Heart right ventricle (tissue), 16 donors: ENCODE results near the gene ZNF764. TPM values are rescaled to one million over a fixed set of nuclear protein-coding genes. Genes with fewer than 3 reads are reported as not detected.

Experiments used
- ATAC-seq, 8 donors: fragments of 200-7000 bp; cut with Tn5 transposase; one replicate each; pipeline ENCODE4 v1.9.1; 2020; ENCODE audit warnings: mild to moderate bottlenecking in 8 of 8, moderate library complexity in 8 of 8, moderate number of reproducible peaks in 1 of 8
- DNase-seq, 2 donors: peaks; one replicate each; pipeline ENCODE4 v3.0.0-alpha.2; 2020
- H3K27ac ChIP-seq, 10 donors: fragments of 200-600 bp; sonication (generic) in 2 of 10; one replicate each; pipeline versions ENCODE4 v1.5.0 to v1.8.0; 2020 to 2022; ENCODE audit warnings: mild to moderate bottlenecking in 3 of 10
- H3K27me3 ChIP-seq, 7 donors: fragments of 200-600 bp; one replicate each; pipeline ENCODE4 v1.8.0; 2021 to 2022; ENCODE audit warnings: mild to moderate bottlenecking in 2 of 7
- H3K36me3 ChIP-seq, 9 donors: fragments of 200-600 bp; sonication (generic) in 1 of 9; one replicate each; pipeline versions ENCODE4 v1.5.0 to v1.8.0; 2020 to 2022; ENCODE audit warnings: mild to moderate bottlenecking in 2 of 9
- H3K4me1 ChIP-seq, 9 donors: fragments of 200-600 bp; sonication (generic) in 1 of 9; one replicate each; pipeline versions ENCODE4 v1.5.0 to v1.8.0; 2020 to 2022; ENCODE audit warnings: mild to moderate bottlenecking in 4 of 9
- H3K4me3 ChIP-seq, 10 donors: fragments of 200-600 bp; sonication (generic) in 2 of 10; one replicate each; pipeline versions ENCODE4 v1.5.0 to v1.8.0; 2020 to 2022; ENCODE audit warnings: mild to moderate bottlenecking in 7 of 10, moderate library complexity in 2 of 10
- H3K9me3 ChIP-seq, 11 donors: fragments of 200-600 bp in 10 of 11; sonication (generic) in 2 of 11; one replicate each; pipeline versions ENCODE4 v1.5.0 to v1.8.0; 2013 to 2022; ENCODE audit warnings: mild to moderate bottlenecking in 2 of 11, control low read depth in 1 of 11, moderate library complexity in 1 of 11
- WGBS, 2 donors: extraction: QIAGEN DNeasy Blood & Tissue Kit; methylation state at CpG; one replicate each; pipeline ENCODE4 v1.1.7; 2013; ENCODE audit warnings: inconsistent platforms in 1 of 2; 5-methylcytosine and 5-hydroxymethylcytosine counted together
- intact Hi-C, 10 donors: fragments of 100-400 bp; cut with DNase I; formaldehyde crosslinking; loops; one replicate each; pipeline versions ENCODE4 v1.11.1 to v1.14.2; 2022
- polyA plus RNA-seq, 2 donors: library from polyadenylated mRNA; stranded (reverse); fragments of 200-250 nt; gene quantifications; one replicate each; pipeline ENCODE4 v1.2.3, GENCODE V29; 2013
- total RNA-seq, 10 donors: library from RNA; stranded (reverse); fragmentation: NEBNext Ultra II Directional in 3 of 10; extraction: Animal tissue kit (Norgen Biotek cat#: 25700) in 3 of 10; gene quantifications; one replicate each; pipeline versions ENCODE4 v1.2.1 to v1.2.4, GENCODE V29; 2021 to 2023
- TF ChIP-seq, protein P1 (sequence below), 9 donors: fragments of 200-600 bp; sonication (generic) in 2 of 9; IDR thresholded peaks; one replicate each; pipeline versions ENCODE4 v1.5.0 to v1.8.0; 2021 to 2022; ENCODE audit warnings: antibody characterized with exemption in 9 of 9, mild to moderate bottlenecking in 5 of 9, moderate library complexity in 1 of 9
- donor health status: Arrhythmogenic right ventricular cardiomyopathy.
- donor health status: ischemic (EF 13 %, LVEDD 7.1; RV severe dilation, severe dysfunction).
- donor health status: healthy with polysubstance abuse.
- donor health status: DM: no; HTN: yes; CAD: no.
- donor health status: DM: no; HTN: no; CAD: no.
- donor health status: ischemic (EF 25% LVEDD 6.9; RV normal size, moderate dysfunction).
- donor health status: ischemic (EF 25% LVEDD 5.7; RV mildly dilated, moderate dysfunction).
- donor health status: healthy.
- donor health status: DM: yes; HTN: yes; CAD: no.
- donor health status: Ischemic cardiomyopathy.
- donor health status: ischemic (EF 35%, LVEDD 5.7; RV mildly dilated, moderate dysfunction).
- donor health status: nonischemic (EF 11% LVEDD 7.7; RV severe dilation, severe dysfunction).
- donor health status: DM: yes; HTN: yes; CAD: no.
- donor health status: PGD.
- donor health status: ischemic (EF 29% LVEDD 5.4; RV normal size, mild dysfunction).
- donor health status: nonischemic (EF 23%, LVEDD 6.1; RV moderate dilation, normal function).

The ZNF764 gene
- total and polyA plus RNA-seq, 12 donors, result 5.6 to 15.3 (median 10.3) TPM

DNA sequence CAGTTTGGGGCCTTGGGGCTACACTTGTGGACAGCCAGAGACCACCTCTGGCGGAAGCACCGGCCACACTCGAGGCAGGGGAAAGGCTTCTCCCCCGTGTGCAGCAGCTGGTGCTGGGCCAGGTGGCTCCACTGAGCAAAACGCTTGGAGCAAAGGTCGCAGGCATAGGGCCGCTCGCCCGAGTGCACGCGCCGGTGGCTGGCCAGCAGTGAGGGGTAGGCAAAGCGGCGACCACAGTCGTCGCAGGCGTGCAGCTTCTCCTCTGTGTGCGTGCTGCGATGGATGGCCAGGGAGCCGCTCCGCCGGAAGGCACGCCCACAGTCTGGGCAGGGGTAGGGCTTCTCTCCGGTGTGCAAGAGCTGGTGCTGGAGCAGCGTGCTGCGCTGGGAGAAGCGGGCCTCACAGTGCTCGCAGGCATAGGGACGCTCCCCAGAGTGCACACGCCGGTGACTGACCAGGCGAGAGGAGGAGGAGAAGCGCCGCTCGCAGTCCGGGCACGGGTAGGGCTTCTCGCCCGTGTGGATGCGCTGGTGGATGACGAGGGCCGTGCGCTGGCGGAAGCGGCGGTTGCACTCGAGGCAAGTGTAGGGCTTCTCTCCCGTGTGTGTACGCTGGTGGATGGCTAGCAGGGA is 46.3 kb upstream of the ZNF764 start:
- Histone ChIP-seq H3K27ac (peak overlapping the region in 6 of 10 donors; percentile 48 to 77 (median 56)), H3K9me3 (peaks cover 0 to 7% (median 0%) of the 10 kb centered on the region in 11 donors), H3K36me3 (peaks cover 0 to 67% (median 28%) of the 10 kb centered on the region in 9 donors), H3K27me3 (no peaks in the 10 kb centered on the region), H3K4me1 (peaks cover 3 to 56% (median 26%) of the 10 kb centered on the region in 9 donors), H3K4me3 (no peak overlapping the region)
- WGBS, 2 donors, result 94 to 95% methylated on average over 49 of the region's 49 CpGs
- peak in 4 of 8 donors; percentile 7 to 68 (median 8) for ATAC-seq
- DNase-seq, result no peak
- intact Hi-C loops, result loop anchor here in 2 of 10 donors (10.0 kb wide), 1 partner anchor 160 kb away; the partner anchor contains the start of gene SEPHS2 (in 2 of the 2)
- TF ChIP-seq, protein P1, sequence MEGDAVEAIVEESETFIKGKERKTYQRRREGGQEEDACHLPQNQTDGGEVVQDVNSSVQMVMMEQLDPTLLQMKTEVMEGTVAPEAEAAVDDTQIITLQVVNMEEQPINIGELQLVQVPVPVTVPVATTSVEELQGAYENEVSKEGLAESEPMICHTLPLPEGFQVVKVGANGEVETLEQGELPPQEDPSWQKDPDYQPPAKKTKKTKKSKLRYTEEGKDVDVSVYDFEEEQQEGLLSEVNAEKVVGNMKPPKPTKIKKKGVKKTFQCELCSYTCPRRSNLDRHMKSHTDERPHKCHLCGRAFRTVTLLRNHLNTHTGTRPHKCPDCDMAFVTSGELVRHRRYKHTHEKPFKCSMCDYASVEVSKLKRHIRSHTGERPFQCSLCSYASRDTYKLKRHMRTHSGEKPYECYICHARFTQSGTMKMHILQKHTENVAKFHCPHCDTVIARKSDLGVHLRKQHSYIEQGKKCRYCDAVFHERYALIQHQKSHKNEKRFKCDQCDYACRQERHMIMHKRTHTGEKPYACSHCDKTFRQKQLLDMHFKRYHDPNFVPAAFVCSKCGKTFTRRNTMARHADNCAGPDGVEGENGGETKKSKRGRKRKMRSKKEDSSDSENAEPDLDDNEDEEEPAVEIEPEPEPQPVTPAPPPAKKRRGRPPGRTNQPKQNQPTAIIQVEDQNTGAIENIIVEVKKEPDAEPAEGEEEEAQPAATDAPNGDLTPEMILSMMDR (IDR thresholded peaks at IDR 0.05), result no peak

DNA sequence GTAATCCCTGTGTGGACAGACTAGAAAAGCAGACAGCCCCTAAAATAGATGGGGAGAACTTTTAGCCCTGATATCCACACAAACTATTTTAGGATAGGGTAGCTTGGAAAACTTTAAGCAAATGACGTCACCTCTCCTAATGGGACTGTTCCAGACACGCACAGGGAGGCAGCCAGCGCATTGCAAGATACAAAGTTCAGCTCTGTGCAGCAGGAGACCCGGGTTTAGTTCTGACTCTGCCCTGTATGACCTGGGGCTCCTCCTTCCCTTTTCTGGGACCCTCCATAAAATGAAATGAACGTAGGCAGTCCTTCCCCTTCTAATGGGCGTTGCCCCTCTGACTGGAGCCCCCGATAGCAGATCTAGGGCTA is 45.8 kb upstream of the ZNF764 start:
- WGBS, 2 donors, result 77 to 80% methylated on average over 7 of the region's 7 CpGs
- Histone ChIP-seq H3K27ac (peak overlapping the region in 6 of 10 donors; percentile 2 to 77 (median 56)), H3K4me3 (no peak overlapping the region), H3K9me3 (peaks cover 0 to 7% (median 0%) of the 10 kb centered on the region in 11 donors), H3K4me1 (peaks cover 3 to 51% (median 21%) of the 10 kb centered on the region in 9 donors), H3K36me3 (peaks cover 0 to 67% (median 28%) of the 10 kb centered on the region in 9 donors), H3K27me3 (no peaks in the 10 kb centered on the region)
- intact Hi-C loops, result loop anchor here in 2 of 10 donors (10.0 kb wide), 1 partner anchor 159 kb away; the partner anchor contains the start of gene SEPHS2 (in 2 of the 2)
- DNase-seq (no peak), ATAC-seq (peak in 7 of 8 donors; percentile 49 to 81 (median 71))
- TF ChIP-seq, protein P1 (IDR thresholded peaks at IDR 0.05), result no peak

DNA sequence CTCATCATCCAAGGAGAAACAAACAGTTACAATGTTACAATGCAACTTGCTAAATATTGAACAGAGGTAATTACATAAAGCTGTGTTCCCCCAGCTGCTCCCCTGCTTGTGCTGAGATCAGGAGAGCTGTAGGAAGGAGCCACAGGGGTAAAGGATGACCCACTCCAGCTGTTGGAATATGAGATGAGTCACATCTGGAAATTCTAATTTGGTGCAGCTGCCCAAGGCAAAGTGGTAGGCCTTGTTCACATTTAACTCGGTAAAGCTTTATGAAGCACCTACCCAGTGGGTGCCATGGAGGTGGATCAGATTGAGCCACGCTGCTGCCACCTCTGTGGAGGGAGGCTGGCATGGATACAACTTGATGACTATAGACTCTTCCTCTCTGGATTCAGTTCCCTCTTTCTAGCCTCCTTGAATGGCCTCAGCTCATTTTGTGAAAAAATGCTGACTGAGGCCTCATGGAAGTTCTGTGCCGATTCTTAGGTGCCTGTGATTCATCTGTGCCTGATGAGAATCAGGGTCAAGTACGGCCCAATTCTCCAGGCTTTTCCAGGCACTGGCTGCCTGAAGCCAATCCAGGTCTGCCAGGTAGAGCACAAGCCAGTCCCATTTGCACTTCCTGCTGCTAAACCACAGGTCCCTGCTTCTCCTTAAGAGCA is 44.6 kb upstream of the ZNF764 start:
- TF ChIP-seq, protein P1 (IDR thresholded peaks at IDR 0.05), result no peak
- WGBS, 2 donors, result 64 to 78% methylated on average over 4 of the region's 4 CpGs
- peak in 4 of 8 donors; percentile 9 to 34 (median 22) for ATAC-seq
- DNase-seq, result no peak
- peaks cover 0 to 58% (median 28%) of the 10 kb centered on the region in 9 donors for H3K36me3 ChIP-seq
- no peak overlapping the region for H3K4me3 ChIP-seq
- no peaks in the 10 kb centered on the region for H3K27me3 ChIP-seq
- peaks cover 0 to 7% (median 0%) of the 10 kb centered on the region in 11 donors for H3K9me3 ChIP-seq
- peak overlapping the region in 4 of 10 donors; percentile 8 to 77 (median 55) for H3K27ac ChIP-seq
- intact Hi-C loops, result loop anchor here in 2 of 10 donors (10.0 kb wide), 1 partner anchor 158 kb away; the partner anchor contains the start of gene SEPHS2 (in 2 of the 2)
- peaks cover 3 to 47% (median 18%) of the 10 kb centered on the region in 9 donors for H3K4me1 ChIP-seq

DNA sequence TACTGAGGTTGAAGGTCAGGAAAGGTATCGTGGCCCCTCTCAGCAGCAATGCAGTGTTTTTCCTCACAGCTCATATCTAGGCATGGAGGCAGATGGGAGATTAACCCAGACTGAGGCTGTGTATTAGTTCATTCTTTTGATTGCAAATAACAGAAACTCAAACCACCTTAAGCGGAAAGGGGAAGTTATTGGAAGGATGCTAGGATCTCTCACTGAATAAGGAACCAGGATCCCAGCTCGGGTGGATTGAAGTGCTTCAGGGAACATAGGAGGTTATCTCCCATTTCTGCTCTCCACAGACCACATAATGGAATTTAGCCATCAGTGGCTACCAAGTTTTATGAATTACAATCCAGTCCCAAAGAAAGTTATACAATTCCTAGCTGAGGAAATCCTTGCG is 43.8 kb upstream of the ZNF764 start:
- Histone ChIP-seq H3K27me3 (no peaks in the 10 kb centered on the region), H3K4me3 (no peak overlapping the region), H3K36me3 (peaks cover 0 to 50% (median 28%) of the 10 kb centered on the region in 9 donors), H3K9me3 (peaks cover 0 to 7% (median 0%) of the 10 kb centered on the region in 11 donors), H3K27ac (peak overlapping the region in 3 of 10 donors; percentile 8 to 77 (median 52)), H3K4me1 (peaks cover 3 to 47% (median 18%) of the 10 kb centered on the region in 9 donors)
- intact Hi-C loops, result loop anchor here in 2 of 10 donors (10.0 kb wide), 1 partner anchor 157 kb away; the partner anchor contains the start of gene SEPHS2 (in 2 of the 2)
- TF ChIP-seq, protein P1 (IDR thresholded peaks at IDR 0.05), result no peak
- no peak for ATAC-seq
- no peak for DNase-seq
- WGBS, 2 donors, result 79 to 84% methylated on average over 4 of the region's 4 CpGs
